HG03175 (cell line): ENCODE results near the gene DEFB132.
"Not testable (repeated sequence)": the region's sequence is repeated elsewhere in the genome, so short reads cannot be mapped to it uniquely, and the experiment has no call there.

Experiments used
- ATAC-seq: cut with Tn5 transposase; IDR thresholded peaks from one replicate; pipeline ENCODE4 v1.9.1; 2021; ENCODE audit warnings: mild to moderate bottlenecking, moderate library complexity; ENCODE audit not compliant: unreplicated experiment

Gene DEFB132

GRCh38 chr20:257419-257818, at the start of gene DEFB132:
Gene DEFB132 (plus strand): TSS chr20:257724. CDS start chr20:257779, 55 bp downstream.
- no peak for ATAC-seq

- peak; percentile 50 for ATAC-seq
Measured at GRCh38 chr20:208942-209566, 48.5 kb upstream of the DEFB132 start.

GRCh38 chr20:210809-211502, 46.6 kb upstream of the DEFB132 start:
- no peak for ATAC-seq

GRCh38 chr20:214383-214782, 43.1 kb upstream of the DEFB132 start:
- ATAC-seq = no peak

GRCh38 chr20:215796-216195, 41.7 kb upstream of the DEFB132 start:
- no peak for ATAC-seq

GRCh38 chr20:217266-217665, 40.3 kb upstream of the DEFB132 start:
- no peak for ATAC-seq

- no peak for ATAC-seq
Measured at GRCh38 chr20:219290-220115, 38.0 kb upstream of the DEFB132 start.

GRCh38 chr20:221258-221830, 36.2 kb upstream of the DEFB132 start:
- ATAC-seq = no peak

- not testable (repeated sequence) for ATAC-seq
Measured at GRCh38 chr20:225879-226278, 31.6 kb upstream of the DEFB132 start.

- no peak for ATAC-seq
Measured at GRCh38 chr20:226958-227357, 30.6 kb upstream of the DEFB132 start, which contains the start of gene DEFB129. Gene DEFB129 (plus strand): TSS chr20:227258. CDS start chr20:227289, 31 bp downstream.

- no peak for ATAC-seq
Measured at GRCh38 chr20:227439-228105, 30.0 kb upstream of the DEFB132 start.

- ATAC-seq = no peak
Measured at GRCh38 chr20:235891-236290, 21.6 kb upstream of the DEFB132 start.

- no peak for ATAC-seq
Measured at GRCh38 chr20:237489-237888, 20.0 kb upstream of the DEFB132 start.

GRCh38 chr20:237929-238328, 19.6 kb upstream of the DEFB132 start:
- ATAC-seq = peak; percentile 42

- ATAC-seq = no peak
Measured at GRCh38 chr20:242905-243304, 14.6 kb upstream of the DEFB132 start.

GRCh38 chr20:251354-251753, 6.2 kb upstream of the DEFB132 start:
- no peak for ATAC-seq

- ATAC-seq = no peak
Measured at GRCh38 chr20:252801-253200, 4.7 kb upstream of the DEFB132 start.

GRCh38 chr20:253447-253846, 4.1 kb upstream of the DEFB132 start:
- not testable (repeated sequence) for ATAC-seq

GRCh38 chr20:258269-258858, 840 bp downstream of the DEFB132 start:
- ATAC-seq = no peak

- ATAC-seq = no peak
Measured at GRCh38 chr20:258963-259362, 1.4 kb downstream of the DEFB132 start.
